HG02798 (cell line): ENCODE data around the gene TEX48.

ENCODE experiments used
- ATAC-seq: cut with Tn5 transposase; IDR thresholded peaks from one replicate; pipeline ENCODE4 v1.9.1; 2021; ENCODE audit warnings: mild to moderate bottlenecking; ENCODE audit not compliant: unreplicated experiment, poor library complexity

Gene TEX48

DNA sequence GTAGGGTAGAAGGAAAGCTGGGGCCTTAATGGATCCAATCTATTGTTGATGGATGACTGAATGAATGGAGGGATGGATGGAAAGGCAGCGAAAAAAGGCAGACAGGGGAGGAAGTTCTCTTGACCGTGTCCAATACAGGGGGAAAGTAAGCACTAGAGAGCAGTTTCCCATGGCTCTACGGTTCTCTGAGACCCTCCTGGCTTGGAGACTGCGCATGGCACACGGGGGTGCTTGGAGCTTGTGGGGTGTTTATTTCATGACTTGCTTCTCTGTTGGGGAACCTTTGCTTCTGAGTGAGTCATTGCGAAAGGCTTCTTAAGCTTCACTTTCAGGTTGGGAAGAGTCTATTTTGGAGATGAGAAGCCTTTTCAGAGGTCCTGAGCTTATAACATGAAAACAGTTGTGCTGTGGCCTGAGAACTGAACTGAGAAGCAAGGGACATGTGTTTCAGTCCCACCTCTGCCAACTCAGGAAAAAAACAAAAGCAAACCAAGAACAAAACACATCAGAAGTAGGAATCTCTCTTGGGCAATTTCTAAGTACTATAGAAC is 12.8 kb upstream of the TEX48 start:
- peak; percentile 38 for ATAC-seq

DNA sequence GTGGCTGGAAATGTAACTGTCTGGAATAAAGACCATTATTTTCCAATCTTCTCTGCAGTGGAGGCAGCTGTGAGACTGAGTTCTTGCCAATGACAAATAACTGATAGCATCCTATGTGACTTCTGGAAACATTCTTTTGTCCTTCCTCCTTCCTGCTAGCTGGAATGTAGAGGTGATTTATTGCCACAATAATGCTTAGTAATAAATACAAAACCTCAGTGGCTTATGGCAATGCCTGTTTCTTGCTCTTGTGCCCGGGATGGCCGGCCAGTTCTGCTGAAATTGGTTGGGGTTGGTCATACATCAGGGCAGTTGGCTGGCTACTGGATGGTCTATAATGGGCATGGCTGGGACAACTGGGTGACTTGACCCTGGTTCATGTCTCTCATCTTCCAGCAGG is 12.2 kb upstream of the TEX48 start:
- no peak for ATAC-seq

GRCh38 chr9:114693248-114693855 is 11.4 kb upstream of the TEX48 start:
- ATAC-seq, result no peak

DNA sequence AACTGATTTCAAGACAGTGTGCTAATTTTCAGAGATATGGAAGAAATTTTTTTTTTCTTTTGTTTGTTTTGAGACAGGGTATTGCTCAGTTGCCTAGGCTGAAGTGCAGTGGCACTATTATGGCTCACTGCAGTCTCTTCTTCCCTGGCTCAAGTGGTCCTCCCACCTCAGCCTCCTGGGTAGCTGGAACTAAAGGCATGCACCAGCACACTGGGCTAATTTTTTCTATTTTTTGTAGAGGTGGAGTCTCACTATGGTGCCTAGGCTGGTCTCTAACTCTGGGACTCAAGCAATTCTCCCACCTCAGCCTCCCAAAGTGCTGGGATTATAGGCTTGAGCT is 9.9 kb upstream of the TEX48 start:
- no peak for ATAC-seq

DNA sequence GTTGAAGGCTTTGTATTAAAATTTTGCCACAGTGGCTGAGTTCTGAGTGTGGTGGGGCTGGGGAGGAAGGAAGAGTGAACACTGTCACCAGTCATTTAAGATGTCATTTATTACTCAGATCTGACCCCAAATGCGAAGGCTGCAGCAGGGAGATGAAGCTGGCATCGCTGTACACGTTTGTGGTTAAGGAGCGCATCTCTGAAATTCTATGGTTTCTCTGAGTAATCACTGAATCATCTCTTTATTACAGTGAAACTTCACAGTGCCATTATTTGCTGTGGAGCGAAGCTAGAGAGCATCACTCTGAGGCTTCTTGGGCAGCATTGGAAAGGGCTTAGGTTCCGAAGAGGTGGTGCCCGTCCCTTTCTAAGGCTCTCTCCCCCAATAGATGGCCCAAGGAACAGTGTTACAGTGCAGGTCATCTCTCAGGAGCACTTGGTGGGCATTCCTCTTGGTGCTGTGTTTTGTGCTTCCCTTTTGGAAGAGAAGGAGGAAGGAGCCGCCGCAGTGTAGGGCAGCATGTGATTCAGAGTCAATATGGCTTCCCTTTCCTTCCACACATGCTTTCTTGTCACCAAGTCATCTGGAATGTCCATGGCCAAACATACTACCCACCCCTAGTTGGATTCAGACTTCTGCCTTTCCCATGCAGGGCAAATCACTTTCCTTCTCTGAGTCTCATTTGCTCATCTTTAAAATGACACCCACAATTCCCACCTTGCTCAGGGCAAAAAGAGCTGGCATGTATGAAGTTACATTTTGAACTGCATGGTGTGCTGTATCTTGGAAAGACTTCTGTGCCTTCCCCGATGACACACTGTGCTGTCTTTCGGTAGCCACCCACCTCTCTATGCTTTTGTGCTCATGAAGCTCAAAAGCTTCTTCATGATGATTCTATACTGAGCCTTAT is 9.3 kb upstream of the TEX48 start:
- peak; percentile 59 for ATAC-seq

- ATAC-seq, result no peak
Observed at GRCh38 chr9:114690308-114690707, 8.3 kb upstream of the TEX48 start.

- ATAC-seq, result no peak
Observed at GRCh38 chr9:114689813-114690212, 7.8 kb upstream of the TEX48 start.

GRCh38 chr9:114688909-114689610 is 7.1 kb upstream of the TEX48 start:
- ATAC-seq, result no peak

DNA sequence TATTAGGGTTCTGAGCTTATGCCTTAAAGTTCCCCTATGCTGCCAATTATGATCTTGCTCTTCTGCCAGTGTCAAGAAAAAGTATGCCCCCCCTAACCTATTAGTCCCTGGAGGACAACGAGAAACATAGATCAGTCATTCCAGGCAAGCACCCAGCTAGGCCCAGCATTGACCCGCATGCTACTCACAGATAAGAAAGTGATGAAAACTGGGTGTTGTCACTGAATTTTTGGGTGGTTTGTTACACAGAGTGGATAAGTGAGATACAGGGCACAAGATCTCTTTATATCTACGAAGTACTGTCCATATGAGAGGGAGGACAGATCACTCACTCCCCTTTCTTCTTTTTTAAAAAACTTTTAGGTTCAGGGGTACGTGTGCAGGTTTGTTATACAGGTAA is 6.4 kb upstream of the TEX48 start:
- no peak for ATAC-seq

- ATAC-seq, result no peak
Observed at GRCh38 chr9:114687034-114687433, 5.0 kb upstream of the TEX48 start.

DNA sequence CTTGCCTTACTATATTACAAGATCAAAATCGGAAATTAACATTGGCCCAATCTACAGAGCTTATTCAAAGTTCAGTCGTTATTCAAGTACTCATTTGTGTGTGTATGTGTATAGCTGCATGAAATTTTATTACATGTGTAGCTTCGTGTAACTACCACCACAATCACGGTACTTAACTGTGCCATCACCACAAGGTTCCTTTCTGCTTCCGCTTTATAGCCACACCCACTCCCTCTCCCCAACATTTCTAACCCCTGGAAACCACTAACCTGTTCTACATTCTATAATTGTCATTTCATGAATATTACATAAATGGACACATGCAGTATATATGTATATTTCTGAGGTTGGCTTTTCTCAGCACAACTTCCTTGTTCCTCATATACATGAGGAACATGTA is 4.0 kb upstream of the TEX48 start:
- no peak for ATAC-seq

DNA sequence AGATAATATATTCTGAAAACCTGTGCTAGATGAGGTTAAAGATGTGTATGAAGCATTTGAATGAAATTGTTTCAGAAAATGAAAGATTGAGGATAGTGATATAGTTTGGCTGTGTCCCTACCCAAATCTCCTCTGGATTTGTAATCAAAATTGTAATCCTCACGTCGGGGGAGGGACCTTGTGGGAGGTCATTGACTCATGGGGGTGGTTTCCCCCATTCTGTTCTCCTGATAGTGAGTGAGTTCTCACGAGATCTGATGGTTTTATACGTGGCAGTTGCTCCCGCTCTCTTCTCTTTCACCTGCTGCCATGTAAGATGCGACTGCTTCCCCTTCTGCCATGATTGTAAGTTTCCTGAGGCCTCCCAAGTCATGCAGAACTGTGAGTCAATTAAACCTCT is 2.0 kb upstream of the TEX48 start:
- ATAC-seq, result no peak

GRCh38 chr9:114682846-114683245 is 854 bp upstream of the TEX48 start:
- no peak for ATAC-seq

GRCh38 chr9:114680259-114681001 is 1.6 kb downstream of the TEX48 start:
- no peak for ATAC-seq

DNA sequence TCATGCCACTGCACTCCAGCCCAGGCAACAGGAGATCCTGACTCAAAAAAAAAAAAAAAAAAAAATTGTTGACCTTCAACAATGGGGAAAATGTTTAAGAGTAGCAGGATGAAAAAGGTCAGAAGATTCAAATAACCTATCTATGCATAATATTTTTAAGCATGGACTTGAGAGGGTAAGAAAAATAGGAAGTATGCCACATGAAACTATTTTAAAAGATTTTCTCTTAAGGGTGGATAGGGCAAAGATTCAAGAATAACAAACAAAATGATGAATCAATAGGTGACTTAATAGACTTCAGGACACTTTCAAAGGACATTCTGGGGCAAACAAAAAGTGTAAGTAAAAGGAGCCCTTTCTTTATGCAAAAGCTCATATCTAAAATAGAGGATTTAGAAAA is 3.2 kb downstream of the TEX48 start:
- no peak for ATAC-seq

GRCh38 chr9:114678130-114678529 is 3.9 kb downstream of the TEX48 start:
- ATAC-seq, result no peak

- ATAC-seq, result no peak
Observed at GRCh38 chr9:114677418-114677817, 4.6 kb downstream of the TEX48 start.

- no peak for ATAC-seq
Observed at GRCh38 chr9:114676901-114677300, 5.1 kb downstream of the TEX48 start.

DNA sequence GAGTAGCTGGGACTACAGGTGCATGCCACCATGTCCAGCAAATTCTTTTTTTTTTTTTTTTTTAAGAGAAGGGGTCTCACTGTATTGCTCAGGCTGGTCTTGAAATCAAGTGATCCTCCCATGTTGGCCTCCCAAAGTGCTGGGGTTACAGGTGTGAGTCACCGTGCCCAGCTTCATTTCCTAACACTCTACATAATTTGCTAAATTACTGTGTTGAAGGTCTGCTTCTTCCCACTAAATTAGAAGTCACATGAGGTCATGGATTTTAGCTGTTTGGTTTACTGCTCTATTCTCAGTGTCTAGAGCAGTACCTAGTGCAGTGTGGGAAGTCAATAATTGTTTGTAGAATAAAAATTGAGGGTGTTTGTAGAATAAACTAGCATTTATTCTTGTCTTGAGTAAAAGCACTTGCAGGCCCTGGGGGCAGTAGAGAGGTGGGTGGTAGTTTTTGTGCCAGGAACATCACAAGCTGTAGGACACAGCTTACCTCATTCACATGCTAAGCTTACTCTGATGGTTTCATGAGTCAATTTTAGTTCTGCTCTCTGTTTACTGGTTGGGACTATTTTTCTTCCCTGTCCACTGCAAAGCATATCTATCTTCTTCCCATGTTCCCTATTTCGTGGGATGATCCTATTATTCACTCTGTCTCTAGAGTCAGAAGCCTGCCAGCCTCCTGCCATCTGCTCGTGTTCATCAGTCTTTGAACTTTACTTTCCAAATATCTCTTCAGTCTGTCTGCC is 7.0 kb downstream of the TEX48 start:
- no peak for ATAC-seq
